GM12875 (cell line): ENCODE measurements around the gene ASTN2.

Experiments used
- H3K4me3 ChIP-seq: one replicate; pipeline ENCODE4 v1.5.1; 2011; ENCODE audit warnings: low read depth, low read length, control low read depth
- CTCF ChIP-seq: IDR thresholded peaks from 2 replicates; pipeline ENCODE4 v1.5.1; 2011; ENCODE audit warnings: low read depth, mild to moderate bottlenecking, control low read depth, inconsistent platforms, low read length, moderate library complexity, borderline replicate concordance; ENCODE audit not compliant: insufficient read depth

ASTN2 gene

GRCh38 chr9:116685166-116685565 lies 729.7 kb downstream of the ASTN2 start:
- TF ChIP-seq CTCF: no peak
- no peak overlapping the region for H3K4me3 ChIP-seq

- no peak for TF ChIP-seq CTCF
- no peak overlapping the region for H3K4me3 ChIP-seq
Measured at GRCh38 chr9:116683535-116683934, 731.3 kb downstream of the ASTN2 start.

- H3K4me3 ChIP-seq: no peak overlapping the region
- TF ChIP-seq CTCF: no peak
Measured at GRCh38 chr9:116674210-116674980, 740.5 kb downstream of the ASTN2 start.

GRCh38 chr9:116673375-116673774 lies 741.5 kb downstream of the ASTN2 start:
- TF ChIP-seq CTCF: no peak
- H3K4me3 ChIP-seq: no peak overlapping the region

- H3K4me3 ChIP-seq: no peak overlapping the region
- no peak for TF ChIP-seq CTCF
Measured at GRCh38 chr9:116671605-116672004, 743.3 kb downstream of the ASTN2 start.

GRCh38 chr9:116668970-116669695 lies 745.7 kb downstream of the ASTN2 start:
- H3K4me3 ChIP-seq: no peak overlapping the region
- no peak for TF ChIP-seq CTCF

GRCh38 chr9:116663581-116663980 lies 751.3 kb downstream of the ASTN2 start:
- TF ChIP-seq CTCF: no peak
- H3K4me3 ChIP-seq: no peak overlapping the region
